GM23338 (cell line): Measurements from ENCODE around the gene FGFR3. TPM values are rescaled to one million over a fixed set of nuclear protein-coding genes. Genes with fewer than 3 reads are reported as not detected.

Experiments
- ATAC-seq: fragments of 200-7000 bp; cut with Tn5 transposase; 3 replicates; pipeline ENCODE4 v1.9.1; 2020
- DNase-seq: peaks from one replicate; pipeline ENCODE4 v3.0.0-alpha.2; 2015; ENCODE audit warnings: low spot score
- H2AFZ ChIP-seq: fragments of 200-600 bp; sonication (generic); 2 replicates; pipeline ENCODE4 v1.8.0; 2016; ENCODE audit warnings: antibody characterized with exemption, mild to moderate bottlenecking, moderate library complexity
- H3F3A ChIP-seq: fragments of 200-600 bp; sonication (generic); replicated peaks from 2 replicates; pipeline ENCODE4 v1.8.0; 2017; ENCODE audit warnings: antibody characterized with exemption, mixed run types, low read depth
- H3K27ac ChIP-seq: fragments of 200-600 bp; sonication (generic); 2 replicates; pipeline ENCODE4 v1.6.1; 2016; ENCODE audit warnings: low read depth
- H3K27me3 ChIP-seq: fragments of 200-600 bp; sonication (generic); 2 replicates; pipeline ENCODE4 v1.8.0; 2016; ENCODE audit warnings: mild to moderate bottlenecking, mixed run types, moderate library complexity; ENCODE audit not compliant: insufficient read depth
- H3K36me3 ChIP-seq: fragments of 200-600 bp; sonication (generic); 2 replicates; pipeline ENCODE4 v1.8.0; 2016; ENCODE audit warnings: mild to moderate bottlenecking; ENCODE audit not compliant: insufficient read depth
- H3K4me1 ChIP-seq: fragments of 200-600 bp; sonication (generic); 2 replicates; pipeline ENCODE4 v1.8.0; 2016; ENCODE audit warnings: mild to moderate bottlenecking, moderate library complexity; ENCODE audit not compliant: insufficient read depth
- H3K4me2 ChIP-seq: fragments of 200-600 bp; sonication (generic); 2 replicates; pipeline ENCODE4 v1.7.1; 2017; ENCODE audit warnings: mixed run types
- H3K4me3 ChIP-seq: fragments of 200-600 bp; sonication (generic); 2 replicates; pipeline ENCODE4 v1.6.1; 2016; ENCODE audit warnings: mixed run types
- H3K79me2 ChIP-seq: fragments of 200-600 bp; sonication (generic); replicated peaks from 2 replicates; pipeline ENCODE4 v1.8.0; 2017; ENCODE audit warnings: mild to moderate bottlenecking; ENCODE audit not compliant: insufficient read depth
- H3K9me2 ChIP-seq: fragments of 200-600 bp; sonication (generic); 2 replicates; pipeline ENCODE4 v1.8.0; 2017; ENCODE audit not compliant: insufficient read depth
- H4K20me1 ChIP-seq: fragments of 200-600 bp; sonication (generic); replicated peaks from 2 replicates; pipeline ENCODE4 v1.8.0; 2017; ENCODE audit warnings: mild to moderate bottlenecking; ENCODE audit not compliant: insufficient read depth
- H3K27ac Mint-ChIP-seq: 2 replicates; pipeline ENCODE4 v1.8.0; 2020; ENCODE audit warnings: inconsistent platforms, mild to moderate bottlenecking, moderate library complexity, mixed read lengths
- H3K27me3 Mint-ChIP-seq: 3 replicates; pipeline ENCODE4 v1.8.0; 2022; ENCODE audit warnings: low read depth, mild to moderate bottlenecking, moderate library complexity, mixed read lengths, inconsistent platforms; ENCODE audit not compliant: insufficient read depth, poor library complexity
- H3K36me3 Mint-ChIP-seq: 3 replicates; pipeline ENCODE4 v1.8.0; 2021; ENCODE audit warnings: low read depth, mild to moderate bottlenecking, inconsistent platforms, moderate library complexity, mixed read lengths
- H3K4me1 Mint-ChIP-seq: 3 replicates; pipeline ENCODE4 v1.8.0; 2020; ENCODE audit warnings: mild to moderate bottlenecking, inconsistent platforms, mixed read lengths
- H3K4me3 Mint-ChIP-seq: 3 replicates; pipeline ENCODE4 v1.8.0; 2021; ENCODE audit warnings: moderate library complexity, mild to moderate bottlenecking, inconsistent platforms, mixed read lengths
- H3K9me3 Mint-ChIP-seq: 3 replicates; pipeline ENCODE4 v1.8.0; 2020; ENCODE audit warnings: moderate library complexity, mild to moderate bottlenecking, inconsistent platforms, mixed read lengths
- CREB1 ChIP-seq: fragments of 250-450 bp; sonication (Bioruptor Pico); IDR thresholded peaks from 2 replicates; pipeline ENCODE4 v1.5.0; 2020; ENCODE audit warnings: low read depth, mild to moderate bottlenecking, moderate library complexity
- EZH2 ChIP-seq: fragments of 200-600 bp; sonication (generic); IDR thresholded peaks from one replicate; pipeline ENCODE4 v1.8.0; 2017; ENCODE audit warnings: antibody characterized with exemption, mild to moderate bottlenecking, low read depth; ENCODE audit not compliant: unreplicated experiment
- EZH2phosphoT487 ChIP-seq: fragments of 200-600 bp; sonication (generic); IDR thresholded peaks from one replicate; pipeline ENCODE4 v1.8.1; 2018; ENCODE audit warnings: antibody characterized with exemption; ENCODE audit not compliant: unreplicated experiment
- JUNB ChIP-seq: IDR thresholded peaks from one replicate; pipeline ENCODE4 v1.6.1; 2016; ENCODE audit warnings: antibody characterized with exemption; ENCODE audit not compliant: unreplicated experiment
- NANOG ChIP-seq: IDR thresholded peaks from 2 replicates; pipeline ENCODE4 v1.6.1; 2016; ENCODE audit warnings: antibody characterized with exemption, borderline replicate concordance
- POLR2AphosphoS5 ChIP-seq: IDR thresholded peaks from 2 replicates; pipeline ENCODE4 v1.6.1; 2016; ENCODE audit warnings: antibody characterized with exemption, low read depth
- STAT1 ChIP-seq: IDR thresholded peaks from one replicate; pipeline ENCODE4 v1.6.1; 2016; ENCODE audit warnings: antibody characterized with exemption; ENCODE audit not compliant: unreplicated experiment
- ZNF114 ChIP-seq: fragments of 250-450 bp; sonication (Bioruptor Pico); IDR thresholded peaks from 2 replicates; pipeline ENCODE4 v1.5.0; 2020; ENCODE audit warnings: mild to moderate bottlenecking, moderate library complexity
- ZNF331 ChIP-seq: fragments of 250-450 bp; sonication (Bioruptor Pico); IDR thresholded peaks from 2 replicates; pipeline ENCODE4 v1.5.0; 2020; ENCODE audit warnings: low read depth, mild to moderate bottlenecking, moderate library complexity
- polyA plus RNA-seq: library from polyadenylated mRNA; unstranded; fragments of >200 nt; fragmentation: Nextera tagmentation; extraction: Ambion mirVana; gene quantifications from 2 replicates; pipeline ENCODE4 v1.2.1, GENCODE V29; 2016
- total RNA-seq: library from RNA; depleted of rRNA; stranded (reverse); fragments of >200 nt; shearing (Covaris generic); gene quantifications from 2 replicates; pipeline ENCODE4 v1.2.3, GENCODE V29; 2014
- TF ChIP-seq, protein P1 (sequence below), 2 experiments: fragments of 200-600 bp in 1 of 2; sonication (generic) in 1 of 2; conservative IDR thresholded peaks; 2 replicates each; pipeline versions ENCODE4 v1.5.1 to v1.6.1; 2016 to 2017; ENCODE audit warnings: antibody characterized with exemption in 2 of 2, low read depth in 2 of 2, mild to moderate bottlenecking in 2 of 2, moderate library complexity in 1 of 2
- TF ChIP-seq, protein P2 (sequence below): IDR thresholded peaks from one replicate; pipeline ENCODE4 v1.6.1; 2018; ENCODE audit warnings: antibody characterized with exemption; ENCODE audit not compliant: unreplicated experiment
- TF ChIP-seq, protein P3 (sequence below): IDR thresholded peaks from 2 replicates; pipeline ENCODE4 v1.6.1; 2016; ENCODE audit warnings: antibody characterized with exemption

The FGFR3 gene
- total and polyA plus RNA-seq, 2 experiments from 2014 or later, result 3.6 to 17.4 TPM

DNA sequence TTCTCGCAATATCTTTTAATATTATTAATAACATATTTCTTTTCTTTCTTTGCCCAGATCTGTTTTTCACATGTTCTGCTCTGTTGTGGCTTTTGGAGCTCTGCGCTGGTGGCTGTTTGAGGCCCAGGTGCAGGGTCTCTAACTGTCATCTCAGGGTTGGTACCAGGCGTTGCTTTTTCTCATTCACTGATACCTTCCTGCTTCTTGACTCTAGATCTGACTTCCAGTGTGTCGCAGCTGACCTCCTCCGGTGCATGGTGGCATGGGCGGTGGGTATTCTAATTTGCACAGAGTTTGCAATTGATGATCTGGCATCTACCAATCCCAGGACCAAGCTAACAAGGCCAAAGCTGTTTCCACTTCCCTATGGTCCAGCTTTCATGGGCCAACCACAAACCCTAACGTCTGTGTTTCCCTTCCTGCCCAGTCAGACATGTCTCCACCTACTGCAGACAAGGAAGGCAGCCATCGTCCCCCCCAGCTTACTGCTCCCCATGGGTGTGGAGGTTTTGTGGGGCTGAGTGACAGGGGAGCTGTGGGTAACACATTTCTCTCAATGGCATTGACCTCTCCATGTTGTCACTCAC lies 37.6 kb downstream of the FGFR3 start (continued):
- TF ChIP-seq, protein P1, sequence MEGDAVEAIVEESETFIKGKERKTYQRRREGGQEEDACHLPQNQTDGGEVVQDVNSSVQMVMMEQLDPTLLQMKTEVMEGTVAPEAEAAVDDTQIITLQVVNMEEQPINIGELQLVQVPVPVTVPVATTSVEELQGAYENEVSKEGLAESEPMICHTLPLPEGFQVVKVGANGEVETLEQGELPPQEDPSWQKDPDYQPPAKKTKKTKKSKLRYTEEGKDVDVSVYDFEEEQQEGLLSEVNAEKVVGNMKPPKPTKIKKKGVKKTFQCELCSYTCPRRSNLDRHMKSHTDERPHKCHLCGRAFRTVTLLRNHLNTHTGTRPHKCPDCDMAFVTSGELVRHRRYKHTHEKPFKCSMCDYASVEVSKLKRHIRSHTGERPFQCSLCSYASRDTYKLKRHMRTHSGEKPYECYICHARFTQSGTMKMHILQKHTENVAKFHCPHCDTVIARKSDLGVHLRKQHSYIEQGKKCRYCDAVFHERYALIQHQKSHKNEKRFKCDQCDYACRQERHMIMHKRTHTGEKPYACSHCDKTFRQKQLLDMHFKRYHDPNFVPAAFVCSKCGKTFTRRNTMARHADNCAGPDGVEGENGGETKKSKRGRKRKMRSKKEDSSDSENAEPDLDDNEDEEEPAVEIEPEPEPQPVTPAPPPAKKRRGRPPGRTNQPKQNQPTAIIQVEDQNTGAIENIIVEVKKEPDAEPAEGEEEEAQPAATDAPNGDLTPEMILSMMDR (conservative IDR thresholded peaks at IDR 0.05; ENCODE audit: low read depth in 2 of 2), result no peak
- TF ChIP-seq CREB1 (no peak), JUNB (no peak), EZH2phosphoT487 (no peak), NANOG (no peak), EZH2 (no peak)

DNA sequence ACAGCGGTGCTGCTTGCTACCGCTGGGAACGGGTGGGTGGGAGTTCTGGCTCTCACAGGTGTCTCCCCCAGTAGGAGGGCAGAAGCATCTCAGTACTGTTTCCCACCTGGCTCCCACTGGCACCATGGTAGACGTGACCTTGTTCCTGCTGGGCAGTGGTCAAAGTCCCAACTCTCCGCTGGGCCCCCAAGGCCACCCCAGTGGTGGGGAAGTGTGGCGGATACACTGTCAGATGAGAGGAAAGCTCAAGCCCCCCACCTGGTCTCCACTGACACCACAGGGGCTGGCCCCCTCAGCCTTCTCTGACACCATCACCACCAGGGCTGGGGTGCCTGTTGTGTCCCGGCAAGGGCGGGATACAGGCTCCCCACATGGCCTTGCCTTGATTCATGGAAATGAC lies 38.2 kb downstream of the FGFR3 start:
- Histone ChIP-seq H3F3A (no peaks in the 10 kb centered on the region; the same call in 1 of the 2 replicates), H3K9me2 (no peaks in the 10 kb centered on the region), H2AFZ (no peak overlapping the region), H3K4me1 (no peaks in the 10 kb centered on the region), H3K4me2 (no peak overlapping the region), H3K36me3 (peaks cover 3% of the 10 kb centered on the region; the same call in 1 of the 2 replicates), H3K27ac (no peak overlapping the region), H4K20me1 (no peaks in the 10 kb centered on the region), H3K4me3 (no peak overlapping the region), H3K27me3 (no peaks in the 10 kb centered on the region), H3K79me2 (no peaks in the 10 kb centered on the region)
- no peak overlapping the region for H3K27ac Mint-ChIP-seq
- peaks cover 14% of the 10 kb centered on the region for H3K27me3 Mint-ChIP-seq
- no peak for ATAC-seq
- DNase-seq, result no peak
- H3K9me3 Mint-ChIP-seq, result peaks cover 14% of the 10 kb centered on the region
- peaks cover 10% of the 10 kb centered on the region for H3K4me1 Mint-ChIP-seq
- TF ChIP-seq, protein P2, sequence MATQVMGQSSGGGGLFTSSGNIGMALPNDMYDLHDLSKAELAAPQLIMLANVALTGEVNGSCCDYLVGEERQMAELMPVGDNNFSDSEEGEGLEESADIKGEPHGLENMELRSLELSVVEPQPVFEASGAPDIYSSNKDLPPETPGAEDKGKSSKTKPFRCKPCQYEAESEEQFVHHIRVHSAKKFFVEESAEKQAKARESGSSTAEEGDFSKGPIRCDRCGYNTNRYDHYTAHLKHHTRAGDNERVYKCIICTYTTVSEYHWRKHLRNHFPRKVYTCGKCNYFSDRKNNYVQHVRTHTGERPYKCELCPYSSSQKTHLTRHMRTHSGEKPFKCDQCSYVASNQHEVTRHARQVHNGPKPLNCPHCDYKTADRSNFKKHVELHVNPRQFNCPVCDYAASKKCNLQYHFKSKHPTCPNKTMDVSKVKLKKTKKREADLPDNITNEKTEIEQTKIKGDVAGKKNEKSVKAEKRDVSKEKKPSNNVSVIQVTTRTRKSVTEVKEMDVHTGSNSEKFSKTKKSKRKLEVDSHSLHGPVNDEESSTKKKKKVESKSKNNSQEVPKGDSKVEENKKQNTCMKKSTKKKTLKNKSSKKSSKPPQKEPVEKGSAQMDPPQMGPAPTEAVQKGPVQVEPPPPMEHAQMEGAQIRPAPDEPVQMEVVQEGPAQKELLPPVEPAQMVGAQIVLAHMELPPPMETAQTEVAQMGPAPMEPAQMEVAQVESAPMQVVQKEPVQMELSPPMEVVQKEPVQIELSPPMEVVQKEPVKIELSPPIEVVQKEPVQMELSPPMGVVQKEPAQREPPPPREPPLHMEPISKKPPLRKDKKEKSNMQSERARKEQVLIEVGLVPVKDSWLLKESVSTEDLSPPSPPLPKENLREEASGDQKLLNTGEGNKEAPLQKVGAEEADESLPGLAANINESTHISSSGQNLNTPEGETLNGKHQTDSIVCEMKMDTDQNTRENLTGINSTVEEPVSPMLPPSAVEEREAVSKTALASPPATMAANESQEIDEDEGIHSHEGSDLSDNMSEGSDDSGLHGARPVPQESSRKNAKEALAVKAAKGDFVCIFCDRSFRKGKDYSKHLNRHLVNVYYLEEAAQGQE, result no peak
- TF ChIP-seq JUNB (no peak), STAT1 (no peak), ZNF331 (CRISPR knock-in tag) (no peak), EZH2 (no peak), EZH2phosphoT487 (no peak), ZNF114 (no peak), CREB1 (no peak), NANOG (no peak), POLR2AphosphoS5 (no peak)
- TF ChIP-seq, protein P3, sequence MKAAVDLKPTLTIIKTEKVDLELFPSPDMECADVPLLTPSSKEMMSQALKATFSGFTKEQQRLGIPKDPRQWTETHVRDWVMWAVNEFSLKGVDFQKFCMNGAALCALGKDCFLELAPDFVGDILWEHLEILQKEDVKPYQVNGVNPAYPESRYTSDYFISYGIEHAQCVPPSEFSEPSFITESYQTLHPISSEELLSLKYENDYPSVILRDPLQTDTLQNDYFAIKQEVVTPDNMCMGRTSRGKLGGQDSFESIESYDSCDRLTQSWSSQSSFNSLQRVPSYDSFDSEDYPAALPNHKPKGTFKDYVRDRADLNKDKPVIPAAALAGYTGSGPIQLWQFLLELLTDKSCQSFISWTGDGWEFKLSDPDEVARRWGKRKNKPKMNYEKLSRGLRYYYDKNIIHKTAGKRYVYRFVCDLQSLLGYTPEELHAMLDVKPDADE, result no peak
- TF ChIP-seq, protein P1 (conservative IDR thresholded peaks at IDR 0.05; ENCODE audit: low read depth in 2 of 2), result no peak
- peaks cover 58% of the 10 kb centered on the region for H3K36me3 Mint-ChIP-seq
- H3K4me3 Mint-ChIP-seq, result no peak overlapping the region
